HEK293 (cell line): ENCODE results near the gene NTNG1.

Experiments used
- BCL11A ChIP-seq: fragments of 450-650 bp; formaldehyde crosslinking; IDR thresholded peaks from 2 replicates; pipeline ENCODE4 v1.5.1; 2016; ENCODE audit warnings: low read depth, missing biosample characterization, missing genetic modification characterization
- CTCF ChIP-seq: fragments of 450-650 bp; formaldehyde crosslinking; IDR thresholded peaks from 2 replicates; pipeline ENCODE4 v1.5.1; 2016; ENCODE audit warnings: missing biosample characterization, missing genetic modification characterization
- EGR2 ChIP-seq: fragments of 450-650 bp; formaldehyde crosslinking; IDR thresholded peaks from 2 replicates; pipeline ENCODE4 v1.5.1; 2016; ENCODE audit warnings: low read depth, missing biosample characterization, missing genetic modification characterization
- RBAK ChIP-seq: fragments of 450-650 bp; formaldehyde crosslinking; IDR thresholded peaks from 2 replicates; pipeline ENCODE4 v1.5.1; 2016; ENCODE audit warnings: missing biosample characterization, missing genetic modification characterization
- REPIN1 ChIP-seq: fragments of 450-650 bp; formaldehyde crosslinking; IDR thresholded peaks from 2 replicates; pipeline ENCODE4 v1.5.1; 2017; ENCODE audit warnings: missing biosample characterization, missing genetic modification characterization, low read depth
- SETDB1 ChIP-seq: IDR thresholded peaks from one replicate; pipeline ENCODE4 v1.6.1; 2017; ENCODE audit warnings: mild to moderate bottlenecking, low read length, moderate library complexity, mixed read lengths; ENCODE audit not compliant: insufficient read length
- TCF7L2 ChIP-seq: IDR thresholded peaks from 2 replicates; pipeline ENCODE4 v1.6.1; 2011; ENCODE audit warnings: low read depth, mild to moderate bottlenecking, inconsistent platforms, low read length, moderate library complexity, borderline replicate concordance
- ZFP69B ChIP-seq: fragments of 450-650 bp; formaldehyde crosslinking; IDR thresholded peaks from 2 replicates; pipeline ENCODE4 v1.5.1; 2016; ENCODE audit warnings: missing biosample characterization, missing genetic modification characterization
- ZNF112 ChIP-seq: fragments of 450-650 bp; formaldehyde crosslinking; IDR thresholded peaks from 2 replicates; pipeline ENCODE4 v1.5.0; 2017; ENCODE audit warnings: missing biosample characterization, missing genetic modification characterization
- ZNF146 ChIP-seq: fragments of 450-650 bp; formaldehyde crosslinking; IDR thresholded peaks from 2 replicates; pipeline ENCODE4 v1.5.1; 2016; ENCODE audit warnings: missing biosample characterization, missing genetic modification characterization
- ZNF398 ChIP-seq: fragments of 450-650 bp; formaldehyde crosslinking; IDR thresholded peaks from 2 replicates; pipeline ENCODE4 v1.5.1; 2017; ENCODE audit warnings: missing biosample characterization, missing genetic modification characterization
- ZNF580 ChIP-seq: fragments of 450-650 bp; formaldehyde crosslinking; IDR thresholded peaks from 2 replicates; pipeline ENCODE4 v1.5.1; 2016; ENCODE audit warnings: missing biosample characterization, missing genetic modification characterization
- TF ChIP-seq, protein P1 (sequence below): fragments of 450-650 bp; formaldehyde crosslinking; IDR thresholded peaks from 2 replicates; pipeline ENCODE4 v1.5.1; 2016; ENCODE audit warnings: missing biosample characterization, missing genetic modification characterization
- TF ChIP-seq, protein P2 (sequence below): fragments of 450-650 bp; formaldehyde crosslinking; IDR thresholded peaks from 2 replicates; pipeline ENCODE4 v1.5.1; 2016; ENCODE audit warnings: missing biosample characterization, missing genetic modification characterization

DNA sequence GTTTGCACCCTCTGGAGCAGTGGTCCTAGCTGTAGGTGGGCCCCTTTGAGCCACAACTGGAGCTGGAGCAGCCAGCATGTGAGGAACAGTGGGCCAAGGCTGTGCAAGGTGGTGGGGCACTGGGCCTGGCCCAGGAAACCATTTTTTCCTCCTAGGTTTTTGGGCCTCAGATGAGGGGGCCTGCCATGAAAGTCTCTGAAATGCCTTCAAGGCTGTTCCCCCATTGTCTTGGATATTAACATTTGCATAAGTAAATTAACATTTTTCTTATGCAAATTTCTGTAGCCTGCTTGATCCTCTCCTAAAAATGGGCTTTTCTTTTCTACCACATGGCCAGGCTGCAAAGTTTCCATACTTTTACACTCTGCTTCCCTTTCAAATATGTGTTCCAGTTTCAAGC, 212.0 kb downstream of the NTNG1 start:
- TF ChIP-seq, protein P1, sequence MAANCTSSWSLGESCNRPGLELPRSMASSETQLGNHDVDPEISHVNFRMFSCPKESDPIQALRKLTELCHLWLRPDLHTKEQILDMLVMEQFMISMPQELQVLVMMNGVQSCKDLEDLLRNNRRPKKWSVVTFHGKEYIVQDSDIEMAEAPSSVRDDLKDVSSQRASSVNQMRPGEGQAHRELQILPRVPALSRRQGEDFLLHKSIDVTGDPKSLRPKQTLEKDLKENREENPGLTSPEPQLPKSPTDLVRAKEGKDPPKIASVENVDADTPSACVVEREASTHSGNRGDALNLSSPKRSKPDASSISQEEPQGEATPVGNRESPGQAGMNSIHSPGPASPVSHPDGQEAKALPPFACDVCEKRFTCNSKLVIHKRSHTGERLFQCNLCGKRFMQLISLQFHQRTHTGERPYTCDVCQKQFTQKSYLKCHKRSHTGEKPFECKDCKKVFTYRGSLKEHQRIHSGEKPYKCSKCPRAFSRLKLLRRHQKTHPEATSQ (tag by site-specific recombination), result no peak
- TF ChIP-seq SETDB1 (no peak), CTCF (tag by site-specific recombination) (no peak), ZNF112 (tag by site-specific recombination) (no peak), REPIN1 (tag by site-specific recombination) (no peak), ZNF580 (tag by site-specific recombination) (no peak), TCF7L2 (no peak), RBAK (no peak), BCL11A (tag by site-specific recombination) (no peak), ZFP69B (tag by site-specific recombination) (no peak), EGR2 (no peak), ZNF146 (tag by site-specific recombination) (no peak), ZNF398 (tag by site-specific recombination) (no peak)
- TF ChIP-seq, protein P2, sequence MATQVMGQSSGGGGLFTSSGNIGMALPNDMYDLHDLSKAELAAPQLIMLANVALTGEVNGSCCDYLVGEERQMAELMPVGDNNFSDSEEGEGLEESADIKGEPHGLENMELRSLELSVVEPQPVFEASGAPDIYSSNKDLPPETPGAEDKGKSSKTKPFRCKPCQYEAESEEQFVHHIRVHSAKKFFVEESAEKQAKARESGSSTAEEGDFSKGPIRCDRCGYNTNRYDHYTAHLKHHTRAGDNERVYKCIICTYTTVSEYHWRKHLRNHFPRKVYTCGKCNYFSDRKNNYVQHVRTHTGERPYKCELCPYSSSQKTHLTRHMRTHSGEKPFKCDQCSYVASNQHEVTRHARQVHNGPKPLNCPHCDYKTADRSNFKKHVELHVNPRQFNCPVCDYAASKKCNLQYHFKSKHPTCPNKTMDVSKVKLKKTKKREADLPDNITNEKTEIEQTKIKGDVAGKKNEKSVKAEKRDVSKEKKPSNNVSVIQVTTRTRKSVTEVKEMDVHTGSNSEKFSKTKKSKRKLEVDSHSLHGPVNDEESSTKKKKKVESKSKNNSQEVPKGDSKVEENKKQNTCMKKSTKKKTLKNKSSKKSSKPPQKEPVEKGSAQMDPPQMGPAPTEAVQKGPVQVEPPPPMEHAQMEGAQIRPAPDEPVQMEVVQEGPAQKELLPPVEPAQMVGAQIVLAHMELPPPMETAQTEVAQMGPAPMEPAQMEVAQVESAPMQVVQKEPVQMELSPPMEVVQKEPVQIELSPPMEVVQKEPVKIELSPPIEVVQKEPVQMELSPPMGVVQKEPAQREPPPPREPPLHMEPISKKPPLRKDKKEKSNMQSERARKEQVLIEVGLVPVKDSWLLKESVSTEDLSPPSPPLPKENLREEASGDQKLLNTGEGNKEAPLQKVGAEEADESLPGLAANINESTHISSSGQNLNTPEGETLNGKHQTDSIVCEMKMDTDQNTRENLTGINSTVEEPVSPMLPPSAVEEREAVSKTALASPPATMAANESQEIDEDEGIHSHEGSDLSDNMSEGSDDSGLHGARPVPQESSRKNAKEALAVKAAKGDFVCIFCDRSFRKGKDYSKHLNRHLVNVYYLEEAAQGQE (tag by site-specific recombination), result no peak
